ENCODE measurements around the gene EXOSC7.
A peak's percentile ranks its signal among the peaks of the same experiment; 100 is the strongest.

EXOSC7 gene

GRCh38 chr3:44962621-44963393 lies 13.2 kb upstream of the EXOSC7 start:
- H3K27me3 ChIP-seq (ENCODE audit: insufficient read depth, low read length): no peaks in the 10 kb centered on the region
- H3K4me1 ChIP-seq (ENCODE audit: control insufficient read depth, insufficient read depth, low read length, unreplicated experiment): peaks cover 23% of the 10 kb centered on the region
- H3K79me2 ChIP-seq (ENCODE audit: control insufficient read depth, insufficient read depth, low read length, unreplicated experiment): peaks cover 70% of the 10 kb centered on the region
- 0 out of 2 replicates have a peak, but pooled peaks cover 3% of the 10 kb centered on the region for H3K36me3 ChIP-seq (ENCODE audit: insufficient read depth, low read length)
- H2AFZ ChIP-seq (ENCODE audit: low read length, unreplicated experiment): no peak overlapping the region
- no peak overlapping the region for H3K27ac ChIP-seq (ENCODE audit: low read depth, low read length)
- no peak overlapping the region for H3K4me3 ChIP-seq (ENCODE audit: low read depth, low read length)

- Histone ChIP-seq H3K79me2 (ENCODE audit: control insufficient read depth, insufficient read depth, low read length, unreplicated experiment) (peaks cover 74% of the 10 kb centered on the region), H2AFZ (ENCODE audit: low read length, unreplicated experiment) (no peak overlapping the region), H3K36me3 (ENCODE audit: insufficient read depth, low read length) (0 out of 2 replicates have a peak, but pooled peaks cover under 1% of the 10 kb centered on the region), H3K4me3 (ENCODE audit: low read depth, low read length) (no peak overlapping the region), H3K27ac (ENCODE audit: low read depth, low read length) (no peak overlapping the region), H3K27me3 (ENCODE audit: insufficient read depth, low read length) (no peaks in the 10 kb centered on the region), H3K4me1 (ENCODE audit: control insufficient read depth, insufficient read depth, low read length, unreplicated experiment) (peaks cover 23% of the 10 kb centered on the region)
These were observed 12.3 kb upstream of the EXOSC7 start for GRCh38 chr3:44963571-44964325.

- no peak overlapping the region for H3K27ac ChIP-seq (ENCODE audit: low read depth, low read length)
- peaks cover 81% of the 10 kb centered on the region for H3K79me2 ChIP-seq (ENCODE audit: control insufficient read depth, insufficient read depth, low read length, unreplicated experiment)
- H3K4me3 ChIP-seq (ENCODE audit: low read depth, low read length): no peak overlapping the region
These were observed 10.9 kb upstream of the EXOSC7 start for GRCh38 chr3:44965165-44965564.

GRCh38 chr3:44966795-44967278 lies 9.2 kb upstream of the EXOSC7 start:
- no peaks in the 10 kb centered on the region; the same call in 1 of the 2 replicates for H3K36me3 ChIP-seq (ENCODE audit: insufficient read depth, low read length)
- no peaks in the 10 kb centered on the region for H3K27me3 ChIP-seq (ENCODE audit: insufficient read depth, low read length)
- no peak overlapping the region for H3K27ac ChIP-seq (ENCODE audit: low read depth, low read length)
- H3K79me2 ChIP-seq (ENCODE audit: control insufficient read depth, insufficient read depth, low read length, unreplicated experiment): peaks cover 81% of the 10 kb centered on the region
- H3K4me1 ChIP-seq (ENCODE audit: control insufficient read depth, insufficient read depth, low read length, unreplicated experiment): peaks cover 14% of the 10 kb centered on the region
- H3K4me3 ChIP-seq (ENCODE audit: low read depth, low read length): no peak overlapping the region
- no peak overlapping the region for H2AFZ ChIP-seq (ENCODE audit: low read length, unreplicated experiment)

More at GRCh38 chr3:44965165-44965564, 10.9 kb upstream of the EXOSC7 start:
- H2AFZ ChIP-seq (ENCODE audit: low read length, unreplicated experiment): no peak overlapping the region
- H3K36me3 ChIP-seq (ENCODE audit: insufficient read depth, low read length): no peaks in the 10 kb centered on the region
- H3K4me1 ChIP-seq (ENCODE audit: control insufficient read depth, insufficient read depth, low read length, unreplicated experiment): peaks cover 20% of the 10 kb centered on the region
- H3K27me3 ChIP-seq (ENCODE audit: insufficient read depth, low read length): no peaks in the 10 kb centered on the region

GRCh38 chr3:44968447-44968858 lies 7.6 kb upstream of the EXOSC7 start:
- Histone ChIP-seq H3K27me3 (ENCODE audit: insufficient read depth, low read length) (no peaks in the 10 kb centered on the region), H3K79me2 (ENCODE audit: control insufficient read depth, insufficient read depth, low read length, unreplicated experiment) (peaks cover 76% of the 10 kb centered on the region), H3K4me3 (ENCODE audit: low read depth, low read length) (no peak overlapping the region), H3K27ac (ENCODE audit: low read depth, low read length) (no peak overlapping the region), H3K36me3 (ENCODE audit: insufficient read depth, low read length) (no peaks in the 10 kb centered on the region; the same call in 1 of the 2 replicates), H2AFZ (ENCODE audit: low read length, unreplicated experiment) (no peak overlapping the region), H3K4me1 (ENCODE audit: control insufficient read depth, insufficient read depth, low read length, unreplicated experiment) (peaks cover 14% of the 10 kb centered on the region)

- H3K27me3 ChIP-seq (ENCODE audit: insufficient read depth, low read length): no peaks in the 10 kb centered on the region
- H3K79me2 ChIP-seq (ENCODE audit: control insufficient read depth, insufficient read depth, low read length, unreplicated experiment): peaks cover 76% of the 10 kb centered on the region
- no peak overlapping the region for H2AFZ ChIP-seq (ENCODE audit: low read length, unreplicated experiment)
- H3K36me3 ChIP-seq (ENCODE audit: insufficient read depth, low read length): no peaks in the 10 kb centered on the region; the same call in 1 of the 2 replicates
- H3K27ac ChIP-seq (ENCODE audit: low read depth, low read length): no peak overlapping the region
- peaks cover 15% of the 10 kb centered on the region for H3K4me1 ChIP-seq (ENCODE audit: control insufficient read depth, insufficient read depth, low read length, unreplicated experiment)
- H3K4me3 ChIP-seq (ENCODE audit: low read depth, low read length): no peak overlapping the region
These were observed 6.8 kb upstream of the EXOSC7 start for GRCh38 chr3:44969154-44969827.

- H3K27me3 ChIP-seq (ENCODE audit: insufficient read depth, low read length): no peaks in the 10 kb centered on the region
- H2AFZ ChIP-seq (ENCODE audit: low read length, unreplicated experiment): no peak overlapping the region
- H3K36me3 ChIP-seq (ENCODE audit: insufficient read depth, low read length): no peaks in the 10 kb centered on the region; the same call in 1 of the 2 replicates
- H3K27ac ChIP-seq (ENCODE audit: low read depth, low read length): no peak overlapping the region
- peaks cover 17% of the 10 kb centered on the region for H3K4me1 ChIP-seq (ENCODE audit: control insufficient read depth, insufficient read depth, low read length, unreplicated experiment)
- H3K4me3 ChIP-seq (ENCODE audit: low read depth, low read length): no peak overlapping the region
- H3K79me2 ChIP-seq (ENCODE audit: control insufficient read depth, insufficient read depth, low read length, unreplicated experiment): peaks cover 76% of the 10 kb centered on the region
These were observed 6.2 kb upstream of the EXOSC7 start for GRCh38 chr3:44969828-44970179.

GRCh38 chr3:44970926-44971490 lies 5.0 kb upstream of the EXOSC7 start:
- Histone ChIP-seq H3K79me2 (ENCODE audit: control insufficient read depth, insufficient read depth, low read length, unreplicated experiment) (peaks cover 74% of the 10 kb centered on the region), H2AFZ (ENCODE audit: low read length, unreplicated experiment) (no peak overlapping the region), H3K27ac (ENCODE audit: low read depth, low read length) (no peak overlapping the region), H3K36me3 (ENCODE audit: insufficient read depth, low read length) (no peaks in the 10 kb centered on the region; the same call in 1 of the 2 replicates), H3K4me1 (ENCODE audit: control insufficient read depth, insufficient read depth, low read length, unreplicated experiment) (peaks cover 19% of the 10 kb centered on the region), H3K4me3 (ENCODE audit: low read depth, low read length) (no peak overlapping the region), H3K27me3 (ENCODE audit: insufficient read depth, low read length) (no peaks in the 10 kb centered on the region)

GRCh38 chr3:44974416-44974815 lies 1.6 kb upstream of the EXOSC7 start:
- H3K27ac ChIP-seq (ENCODE audit: low read depth, low read length): no peak overlapping the region
- peaks cover 86% of the 10 kb centered on the region for H3K79me2 ChIP-seq (ENCODE audit: control insufficient read depth, insufficient read depth, low read length, unreplicated experiment)
- no peak overlapping the region for H2AFZ ChIP-seq (ENCODE audit: low read length, unreplicated experiment)
- peak overlapping the region; percentile 99 for H3K4me3 ChIP-seq (ENCODE audit: low read depth, low read length)
- peaks cover 22% of the 10 kb centered on the region for H3K4me1 ChIP-seq (ENCODE audit: control insufficient read depth, insufficient read depth, low read length, unreplicated experiment)
- H3K27me3 ChIP-seq (ENCODE audit: insufficient read depth, low read length): no peaks in the 10 kb centered on the region
- no peaks in the 10 kb centered on the region; the same call in 1 of the 2 replicates for H3K36me3 ChIP-seq (ENCODE audit: insufficient read depth, low read length)

GRCh38 chr3:44981220-44981619 lies 5.2 kb downstream of the EXOSC7 start:
- Histone ChIP-seq H3K4me3 (ENCODE audit: low read depth, low read length) (no peak overlapping the region), H3K36me3 (ENCODE audit: insufficient read depth, low read length) (no peaks in the 10 kb centered on the region), H3K79me2 (ENCODE audit: control insufficient read depth, insufficient read depth, low read length, unreplicated experiment) (peaks cover 87% of the 10 kb centered on the region), H3K27ac (ENCODE audit: low read depth, low read length) (no peak overlapping the region), H3K4me1 (ENCODE audit: control insufficient read depth, insufficient read depth, low read length, unreplicated experiment) (peaks cover 12% of the 10 kb centered on the region), H3K27me3 (ENCODE audit: insufficient read depth, low read length) (no peaks in the 10 kb centered on the region), H2AFZ (ENCODE audit: low read length, unreplicated experiment) (no peak overlapping the region)

Data from ACC112 (cell line).